HepG2 (cell line): ENCODE data around the gene BMPR1B. TPM values are rescaled to one million over a fixed set of nuclear protein-coding genes. Genes with fewer than 3 reads are reported as not detected.

Experiments used
- ATAC-seq: fragments of 200-7000 bp; cut with Tn5 transposase; 3 replicates; pipeline ENCODE4 v1.9.1; 2020; ENCODE audit warnings: mild to moderate bottlenecking, moderate library complexity
- BruUV-seq: library from RNA; stranded (reverse); fragments of 400-500 nt; replicated peaks from 2 replicates; lab custom pipeline; 2021; lab: Mats Ljungman, UMichigan
- CTCF ChIA-PET: fragments of 300-600 bp; formaldehyde crosslinking; extraction: SDS; loops from one replicate; lab custom pipeline; 2021; ENCODE audit warnings: low total read pairs, inconsistent platforms, low intra/inter-chr PET ratio; lab: Yijun Ruan, JAX
- POLR2A ChIA-PET: fragments of 350-600 bp; sonication (Branson Sonifier 250); formaldehyde crosslinking; loops from one replicate; lab custom pipeline; 2020; ENCODE audit warnings: antibody characterized with exemption, inconsistent platforms; lab: Yijun Ruan, JAX
- DNase-seq: peaks from one replicate; pipeline ENCODE4 v3.0.0-alpha.2; 2015; ENCODE audit warnings: low spot score
- FAIRE-seq: peaks from 3 replicates; lab custom pipeline; 2011; peaks lifted over from hg19 to GRCh38; lab: Jason Lieb, UNC
- H2AFZ ChIP-seq: one replicate; pipeline ENCODE4 v1.6.1; 2011; ENCODE audit warnings: low read length, inconsistent platforms
- H3K27ac ChIP-seq: fragments of 300-600 bp; 3 replicates; pipeline ENCODE4 v1.8.0; 2011; ENCODE audit warnings: mixed run types, mild to moderate bottlenecking, mixed read lengths, low read length, inconsistent platforms; ENCODE audit not compliant: insufficient read depth; ENCODE audit errors: extremely low read length
- H3K27me3 ChIP-seq, 2 experiments: fragments of 200-600 bp in 1 of 2; 2 replicates in 1 of 2; 3 replicates in 1 of 2; pipeline versions ENCODE4 v1.6.0 to v1.8.0; 2011; ENCODE audit warnings: low read length in 2 of 2, mild to moderate bottlenecking in 2 of 2, moderate library complexity in 2 of 2, inconsistent platforms in 1 of 2; ENCODE audit not compliant: insufficient read depth in 2 of 2, control insufficient read depth in 1 of 2
- H3K36me3 ChIP-seq, 2 experiments: fragments of 200-600 bp in 1 of 2; replicated peaks in 1 of 2; 2 replicates in 1 of 2; 3 replicates in 1 of 2; pipeline versions ENCODE4 v1.5.1 to v1.8.0; 2011; ENCODE audit warnings: low read length in 2 of 2, inconsistent platforms in 1 of 2; ENCODE audit not compliant: insufficient read depth in 2 of 2, control insufficient read depth in 1 of 2
- H3K4me1 ChIP-seq: 2 replicates; pipeline ENCODE4 v1.5.1; 2012; ENCODE audit warnings: low read length, inconsistent platforms; ENCODE audit not compliant: insufficient read depth
- H3K4me2 ChIP-seq: 2 replicates; pipeline ENCODE4 v1.6.0; 2011; ENCODE audit warnings: low read depth, low read length, inconsistent platforms
- H3K4me3 ChIP-seq, 3 experiments: fragments of 200-600 bp in 1 of 3; sonication (generic), shearing (Covaris generic) in 1 of 3; replicated peaks in 1 of 3; 2 replicates each; pipeline ENCODE4 v1.5.1; 2011 to 2016; ENCODE audit warnings: low read length in 3 of 3, inconsistent platforms in 2 of 3, low read depth in 2 of 3, mild to moderate bottlenecking in 2 of 3, control low read depth in 1 of 3, mixed read lengths in 1 of 3; ENCODE audit not compliant: insufficient read depth in 1 of 3
- H3K79me2 ChIP-seq: one replicate; pipeline ENCODE4 v1.6.1; 2011; ENCODE audit warnings: low read length, inconsistent platforms; ENCODE audit not compliant: insufficient read depth
- H3K9ac ChIP-seq: 2 replicates; pipeline ENCODE4 v1.6.0; 2011; ENCODE audit warnings: mild to moderate bottlenecking, low read depth, low read length, inconsistent platforms; ENCODE audit not compliant: insufficient read depth
- H3K9me3 ChIP-seq: 2 replicates; pipeline ENCODE4 v1.5.1; 2012; ENCODE audit warnings: mild to moderate bottlenecking, low read length
- H4K20me1 ChIP-seq: 2 replicates; pipeline ENCODE4 v1.6.0; 2011; ENCODE audit warnings: inconsistent platforms, mild to moderate bottlenecking, low read length, moderate library complexity; ENCODE audit not compliant: insufficient read depth
- AHR ChIP-seq: IDR thresholded peaks from 2 replicates; pipeline ENCODE4 v1.6.1; 2018; ENCODE audit warnings: missing genetic modification reagents, missing compliant biosample characterization
- ARID5B ChIP-seq: IDR thresholded peaks from 2 replicates; pipeline ENCODE4 v1.4.0; 2020; ENCODE audit warnings: mild to moderate bottlenecking, missing genetic modification reagents
- ATF1 ChIP-seq: IDR thresholded peaks from 2 replicates; pipeline ENCODE4 v1.6.1; 2016; ENCODE audit warnings: mild to moderate bottlenecking, control low read depth
- EED ChIP-seq: sonication (generic); formaldehyde crosslinking; IDR thresholded peaks from 2 replicates; pipeline ENCODE4 v1.5.0; 2020; ENCODE audit warnings: mild to moderate bottlenecking, missing genetic modification reagents
- ERF ChIP-seq: IDR thresholded peaks from 2 replicates; pipeline ENCODE4 v1.6.1; 2018; ENCODE audit warnings: missing biosample characterization, missing genetic modification reagents
- HDAC2 ChIP-seq: sonication (generic); formaldehyde crosslinking; IDR thresholded peaks from 2 replicates; pipeline ENCODE4 v1.4.0; 2020; ENCODE audit warnings: missing genetic modification reagents
- HMG20B ChIP-seq: conservative IDR thresholded peaks from 2 replicates; pipeline ENCODE4 v1.6.1; 2016; ENCODE audit warnings: missing genetic modification reagents, missing compliant biosample characterization
- IRF9 ChIP-seq: sonication (generic); formaldehyde crosslinking; IDR thresholded peaks from 2 replicates; pipeline ENCODE4 v1.8.0; 2022; ENCODE audit warnings: missing genetic modification reagents, mild to moderate bottlenecking, borderline replicate concordance
- MAFK ChIP-seq, 2 experiments: IDR thresholded peaks in 1 of 2; conservative IDR thresholded peaks in 1 of 2; 2 replicates each; pipeline ENCODE4 v1.6.1; 2011; ENCODE audit warnings: improper control_type of control experiment in 2 of 2, low read length in 2 of 2
- RBAK ChIP-seq: sonication (generic); formaldehyde crosslinking; IDR thresholded peaks from 2 replicates; pipeline ENCODE4 v1.5.1; 2020; ENCODE audit warnings: mild to moderate bottlenecking, missing genetic modification reagents
- RCOR2 ChIP-seq: IDR thresholded peaks from 2 replicates; pipeline ENCODE4 v1.6.1; 2016; ENCODE audit warnings: missing biosample characterization, missing genetic modification reagents
- TEAD2 ChIP-seq: sonication (generic); formaldehyde crosslinking; IDR thresholded peaks from 2 replicates; pipeline ENCODE4 v1.9.0; 2021; ENCODE audit warnings: missing genetic modification reagents
- ZNF253 ChIP-seq: sonication (generic); formaldehyde crosslinking; IDR thresholded peaks from 2 replicates; pipeline ENCODE4 v1.8.0; 2022; ENCODE audit warnings: mild to moderate bottlenecking, missing genetic modification reagents, borderline replicate concordance
- ZNF263 ChIP-seq: sonication (generic); formaldehyde crosslinking; IDR thresholded peaks from 2 replicates; pipeline ENCODE4 v1.4.0; 2020; ENCODE audit warnings: missing genetic modification reagents
- ZSCAN5A ChIP-seq: sonication (generic); formaldehyde crosslinking; IDR thresholded peaks from 2 replicates; pipeline ENCODE4 v1.8.0; 2022; ENCODE audit warnings: mild to moderate bottlenecking, missing genetic modification reagents, borderline replicate concordance
- WGBS: methylation state at CpG from one replicate; pipeline ENCODE4 v1.1.6; 2017; ENCODE audit warnings: low lambda C conversion rate; 5-methylcytosine and 5-hydroxymethylcytosine counted together
- in situ Hi-C: cut with HindIII; loops from 2 replicates; pipeline ENCODE4 v1.10.0; 2017; ENCODE audit warnings: low pct_unique_long_range_greater_than_20kb; ENCODE audit not compliant: extremely low pct_ligation_motif_present
- intact Hi-C: fragments of 100-400 bp; cut with micrococcal nuclease; formaldehyde crosslinking; loops from one replicate; pipeline ENCODE4 v1.10.0; 2022; ENCODE audit not compliant: unreplicated experiment
- polyA plus RNA-seq, 8 experiments: library from polyadenylated mRNA; depleted of rRNA in 3 of 8; stranded (reverse) in 7 of 8; unstranded in 1 of 8; fragments of >200 nt; fragmentation: Illumina TruSeq in 4 of 8; extraction: Trizol in 4 of 8; gene quantifications; 2 replicates each; pipeline versions ENCODE4 v1.2.1 to v1.2.3, GENCODE V29; 2011 to 2016; ENCODE audit warnings: low read depth in 4 of 8, missing spikeins in 1 of 8, mixed read lengths in 1 of 8; ENCODE audit not compliant: insufficient read depth in 1 of 8
- total RNA-seq, 5 experiments: library from RNA; depleted of rRNA; stranded (reverse); fragments of >200 nt; fragmentation: Illumina TruSeq; extraction: Trizol; gene quantifications; 2 replicates each; pipeline ENCODE4 v1.2.3, GENCODE V29; 2016; ENCODE audit warnings: low read depth in 1 of 5

The BMPR1B gene
- total and polyA plus RNA-seq, 2 of the 13 experiments (the other 11 are each of a cell fraction or from before 2014, with no cell fraction given), result 0.07 TPM; not detected in 1

- Histone ChIP-seq H3K36me3 (no peaks in the 10 kb centered on the region), H3K4me3 (no peak overlapping the region), H3K4me1 (no peaks in the 10 kb centered on the region), H3K79me2 (no peaks in the 10 kb centered on the region), H3K27me3 (no peaks in the 10 kb centered on the region), H3K4me2 (no peak overlapping the region), H3K27ac (no peak overlapping the region), H3K9ac (no peak overlapping the region), H2AFZ (no peak overlapping the region), H3K9me3 (peaks cover 8% of the 10 kb centered on the region), H4K20me1 (no peaks in the 10 kb centered on the region)
- FAIRE-seq, result no peak
- in situ Hi-C loops, result no loop called here
- DNase-seq, result no peak
- no TSS peak for BruUV-seq
- ChIA-PET CTCF (no interaction called here), POLR2A (no interaction called here)
- no peak for ATAC-seq
- WGBS, result 19% methylated on average over 5 of the region's 5 CpGs
- intact Hi-C loops, result no loop called here
- TF ChIP-seq AHR (CRISPR knock-in tag), result no peak
- no peak for TF ChIP-seq ARID5B (CRISPR knock-in tag)
- TF ChIP-seq IRF9 (CRISPR knock-in tag), result no peak
- no peak for TF ChIP-seq ERF
- no peak for TF ChIP-seq EED
- no peak for TF ChIP-seq ATF1 (CRISPR knock-in tag)
- TF ChIP-seq MAFK (conservative IDR thresholded peaks at IDR 0.05 in 1 of 2, IDR thresholded peaks at IDR 0.05 in 1 of 2; ENCODE audit: low read length in 2 of 2), result no peak
- TF ChIP-seq ZNF253 (CRISPR knock-in tag), result no peak
- TF ChIP-seq HDAC2 (CRISPR knock-in tag), result no peak
- no peak for TF ChIP-seq RCOR2 (CRISPR knock-in tag)
- no peak for TF ChIP-seq ZNF263
- TF ChIP-seq TEAD2, result no peak
- TF ChIP-seq ZSCAN5A (CRISPR knock-in tag), result no peak
- TF ChIP-seq RBAK (CRISPR knock-in tag), result no peak
- no peak for TF ChIP-seq HMG20B (CRISPR knock-in tag)
These were observed 383.6 kb downstream of the BMPR1B start for GRCh38 chr4:95141361-95141760.
